Large intestine (tissue), 1 donor: ENCODE data around the gene VCAN. TPM values are rescaled to one million over a fixed set of nuclear protein-coding genes. Genes with fewer than 3 reads are reported as not detected.

Experiments
- polyA plus RNA-seq: library from polyadenylated mRNA; unstranded; fragments of 120-200 nt; gene quantifications from one replicate; pipeline ENCODE4 v1.2.1, GENCODE V29; 2013

VCAN gene
- polyA plus RNA-seq, 1 donor: 82.7 TPM

Other genes with a start within 250 kb of the VCAN start
- gene HAPLN1, start 249.1 kb downstream of the VCAN start, polyA plus RNA-seq: 5.0 TPM